BLaER1 (cell line): ENCODE data around the gene USP13.
"Not testable (repeated sequence)": the region's sequence is repeated elsewhere in the genome, so short reads cannot be mapped to it uniquely, and the experiment has no call there.

Experiments used
- H3K27ac ChIP-seq: shearing (Covaris generic); formaldehyde crosslinking; 2 replicates; pipeline ENCODE4 v1.8.1; 2022
- H3K27me3 ChIP-seq: shearing (Covaris generic); formaldehyde crosslinking; 2 replicates; pipeline ENCODE4 v1.8.1; 2022
- H3K36me3 ChIP-seq: shearing (Covaris generic); formaldehyde crosslinking; 2 replicates; pipeline ENCODE4 v1.8.1; 2022
- H3K4me1 ChIP-seq: shearing (Covaris generic); formaldehyde crosslinking; 2 replicates; pipeline ENCODE4 v1.8.1; 2022
- H3K4me2 ChIP-seq: shearing (Covaris generic); formaldehyde crosslinking; 2 replicates; pipeline ENCODE4 v1.8.1; 2022
- H3K4me3 ChIP-seq: shearing (Covaris generic); formaldehyde crosslinking; 2 replicates; pipeline ENCODE4 v1.8.1; 2022
- H3K9ac ChIP-seq: shearing (Covaris generic); formaldehyde crosslinking; 2 replicates; pipeline ENCODE4 v1.8.1; 2022
- H3K9me3 ChIP-seq: shearing (Covaris generic); formaldehyde crosslinking; 2 replicates; pipeline ENCODE4 v1.8.1; 2022
- H4K20me1 ChIP-seq: shearing (Covaris generic); formaldehyde crosslinking; 2 replicates; pipeline ENCODE4 v1.8.1; 2022
- Cebpa-rat ChIP-seq: shearing (Covaris generic); IDR thresholded peaks from 2 replicates; pipeline ENCODE4 v1.8.1; 2022

The USP13 gene

DNA sequence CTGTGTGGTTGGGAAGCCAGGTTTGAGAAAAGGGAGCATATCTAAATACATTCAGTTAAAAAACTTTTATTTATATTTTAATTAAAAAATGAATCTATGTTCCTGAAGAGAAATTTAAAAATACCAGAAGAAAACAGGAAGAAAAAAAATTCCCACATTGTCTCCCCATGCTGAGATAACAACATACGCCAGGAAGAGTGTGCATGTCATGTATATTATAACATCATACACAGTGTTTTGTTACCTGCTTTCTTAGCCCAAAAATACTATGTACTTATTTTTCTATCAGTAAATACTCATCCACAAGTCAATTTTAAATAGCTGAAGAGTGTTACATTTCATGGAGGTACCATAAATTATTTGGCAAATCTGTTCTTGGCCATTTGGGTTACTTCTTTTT lies 18.5 kb downstream of the USP13 start:
- H3K4me3 ChIP-seq = no peak overlapping the region
- TF ChIP-seq Cebpa-rat = no peak
- H3K27ac ChIP-seq = no peak overlapping the region
- H3K9ac ChIP-seq = no peak overlapping the region
- peaks cover 91% of the 10 kb centered on the region for H4K20me1 ChIP-seq
- H3K27me3 ChIP-seq = no peaks in the 10 kb centered on the region
- H3K36me3 ChIP-seq = peaks cover 63% of the 10 kb centered on the region
- no peak overlapping the region for H3K4me2 ChIP-seq
- H3K9me3 ChIP-seq = peaks cover 7% of the 10 kb centered on the region; the same call in 1 of the 2 replicates
- H3K4me1 ChIP-seq = peaks cover 20% of the 10 kb centered on the region; the same call in 1 of the 2 replicates

DNA sequence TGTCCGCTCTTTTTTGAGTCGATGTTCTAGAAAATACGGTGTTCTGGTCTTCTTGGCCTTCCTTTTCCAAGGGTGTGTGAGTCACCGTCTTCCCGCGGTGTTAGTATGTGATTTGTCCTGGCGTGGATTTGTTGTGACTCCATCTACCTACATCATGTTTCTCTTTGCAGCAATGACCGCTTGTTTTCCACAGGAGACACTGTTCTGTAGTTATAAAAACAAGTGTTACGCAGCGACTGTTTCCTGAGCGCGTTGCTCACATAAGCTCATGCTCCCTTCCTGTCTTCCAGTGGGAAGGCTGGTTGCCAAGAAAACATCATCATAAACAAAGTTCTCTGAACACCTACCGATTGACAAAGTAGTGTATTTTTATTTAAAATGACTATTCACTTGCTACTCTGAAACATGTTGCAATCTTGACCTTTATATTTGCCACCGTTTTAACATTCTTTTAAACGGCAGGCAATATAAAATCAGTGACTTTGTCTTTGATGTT lies 19.0 kb downstream of the USP13 start:
- no peak overlapping the region for H3K27ac ChIP-seq
- no peaks in the 10 kb centered on the region for H3K27me3 ChIP-seq
- H3K36me3 ChIP-seq = peaks cover 68% of the 10 kb centered on the region
- no peak overlapping the region for H3K9ac ChIP-seq
- peaks cover 15% of the 10 kb centered on the region; the same call in 1 of the 2 replicates for H3K4me1 ChIP-seq
- peaks cover 7% of the 10 kb centered on the region; the same call in 1 of the 2 replicates for H3K9me3 ChIP-seq
- H4K20me1 ChIP-seq = peaks cover 91% of the 10 kb centered on the region
- TF ChIP-seq Cebpa-rat = no peak
- no peak overlapping the region for H3K4me3 ChIP-seq
- H3K4me2 ChIP-seq = no peak overlapping the region

DNA sequence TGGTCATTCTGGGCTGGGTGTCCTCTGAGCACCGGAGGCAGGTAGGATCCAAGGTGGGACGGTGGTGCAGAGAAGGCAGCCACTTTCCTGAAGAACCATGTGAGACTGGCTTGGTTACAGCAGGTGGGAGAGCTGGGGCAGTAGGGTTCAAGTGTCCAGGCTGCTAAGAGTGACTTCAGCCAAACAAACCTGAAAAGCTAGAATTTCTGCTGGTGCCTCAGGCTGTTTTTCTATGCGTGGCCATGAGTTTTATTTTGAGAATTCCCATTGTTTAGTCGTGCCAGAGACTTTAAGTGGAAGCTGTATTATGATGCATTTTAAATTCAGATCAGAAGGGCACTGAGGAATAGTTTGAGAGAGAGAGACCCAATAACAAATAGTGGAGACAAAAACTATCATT lies 20.1 kb downstream of the USP13 start:
- peaks cover 7% of the 10 kb centered on the region; the same call in 1 of the 2 replicates for H3K9me3 ChIP-seq
- H3K27ac ChIP-seq = no peak overlapping the region
- H3K36me3 ChIP-seq = peaks cover 65% of the 10 kb centered on the region
- H3K4me2 ChIP-seq = no peak overlapping the region
- H3K9ac ChIP-seq = no peak overlapping the region
- no peak overlapping the region for H3K4me3 ChIP-seq
- H3K4me1 ChIP-seq = peaks cover 11% of the 10 kb centered on the region; the same call in 1 of the 2 replicates
- H3K27me3 ChIP-seq = no peaks in the 10 kb centered on the region
- peaks cover 91% of the 10 kb centered on the region for H4K20me1 ChIP-seq
- no peak for TF ChIP-seq Cebpa-rat

DNA sequence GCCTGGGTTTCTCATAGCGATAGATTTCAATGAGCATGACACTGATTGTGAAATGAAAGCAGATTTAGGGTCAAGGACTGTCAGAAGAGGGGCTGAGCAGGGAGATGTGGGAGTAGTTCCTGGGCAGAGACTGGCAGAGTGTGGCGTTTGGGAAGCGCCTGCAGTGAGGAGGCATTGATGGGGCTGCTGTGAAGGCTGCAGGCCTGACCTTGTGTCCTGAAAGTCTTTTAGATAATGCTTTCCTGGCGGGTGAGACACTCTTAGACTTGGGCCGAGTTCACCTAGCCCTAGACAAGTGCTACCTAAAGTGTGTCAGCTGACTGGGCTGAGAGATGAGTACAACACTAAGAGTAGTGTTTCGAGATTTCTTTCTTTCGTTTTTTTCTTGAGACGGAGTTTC lies 20.7 kb downstream of the USP13 start:
- Histone ChIP-seq H3K4me3 (no peak overlapping the region), H3K9me3 (peaks cover 7% of the 10 kb centered on the region; the same call in 1 of the 2 replicates), H3K36me3 (peaks cover 61% of the 10 kb centered on the region), H3K27ac (no peak overlapping the region), H3K4me1 (peaks cover 7% of the 10 kb centered on the region; the same call in 1 of the 2 replicates), H3K4me2 (no peak overlapping the region), H3K9ac (no peak overlapping the region), H4K20me1 (peaks cover 91% of the 10 kb centered on the region), H3K27me3 (no peaks in the 10 kb centered on the region)
- TF ChIP-seq Cebpa-rat = no peak

DNA sequence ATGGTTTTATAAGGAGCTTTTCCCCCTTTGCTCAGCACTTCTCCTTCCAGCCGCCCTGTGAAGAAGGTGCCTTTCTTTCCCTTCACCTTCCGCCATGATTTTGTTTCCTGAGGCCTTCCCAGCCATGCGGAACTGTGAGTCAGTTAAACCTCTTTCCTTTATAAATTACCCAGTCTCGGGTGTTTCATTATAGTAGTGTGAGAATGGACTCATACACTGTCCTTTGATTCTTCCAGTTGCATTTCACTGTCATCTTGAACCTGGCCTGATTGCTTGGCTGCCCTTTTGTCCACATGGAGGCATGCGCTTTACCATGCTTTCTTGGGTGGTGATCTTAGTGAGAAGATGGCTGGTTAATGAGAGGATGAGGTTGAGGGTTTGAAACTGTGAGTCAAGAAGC lies 23.2 kb downstream of the USP13 start:
- no peak overlapping the region for H3K4me2 ChIP-seq
- peaks cover 89% of the 10 kb centered on the region for H4K20me1 ChIP-seq
- peaks cover 45% of the 10 kb centered on the region for H3K36me3 ChIP-seq
- H3K27ac ChIP-seq = no peak overlapping the region
- no peak for TF ChIP-seq Cebpa-rat
- no peaks in the 10 kb centered on the region; the same call in 1 of the 2 replicates for H3K9me3 ChIP-seq
- H3K4me1 ChIP-seq = peaks cover 7% of the 10 kb centered on the region; the same call in 1 of the 2 replicates
- no peaks in the 10 kb centered on the region for H3K27me3 ChIP-seq
- H3K4me3 ChIP-seq = no peak overlapping the region
- no peak overlapping the region for H3K9ac ChIP-seq

DNA sequence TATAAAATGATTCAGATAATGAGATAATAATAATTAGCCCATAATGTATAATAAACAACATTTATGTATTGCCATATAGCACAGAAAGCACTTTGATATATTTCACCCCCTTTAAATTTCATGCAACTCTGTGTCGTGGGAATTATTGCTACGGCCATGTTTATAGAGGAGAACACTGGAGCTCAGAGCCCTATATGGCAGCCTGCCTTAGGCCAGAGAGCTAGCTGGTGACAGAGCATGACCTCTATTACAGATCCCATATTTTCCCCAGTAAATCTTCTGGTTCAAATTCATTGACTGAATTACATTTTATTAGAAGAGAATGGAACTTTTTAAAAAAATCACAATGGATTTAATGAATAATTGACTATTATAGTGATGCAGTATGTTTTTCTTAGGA lies 25.0 kb downstream of the USP13 start:
- Histone ChIP-seq H3K9ac (no peak overlapping the region), H3K27ac (no peak overlapping the region), H3K27me3 (no peaks in the 10 kb centered on the region), H3K4me1 (peaks cover 7% of the 10 kb centered on the region; the same call in 1 of the 2 replicates), H3K9me3 (no peaks in the 10 kb centered on the region; the same call in 1 of the 2 replicates), H3K4me3 (no peak overlapping the region), H4K20me1 (peaks cover 84% of the 10 kb centered on the region), H3K36me3 (peaks cover 43% of the 10 kb centered on the region), H3K4me2 (no peak overlapping the region)
- no peak for TF ChIP-seq Cebpa-rat

DNA sequence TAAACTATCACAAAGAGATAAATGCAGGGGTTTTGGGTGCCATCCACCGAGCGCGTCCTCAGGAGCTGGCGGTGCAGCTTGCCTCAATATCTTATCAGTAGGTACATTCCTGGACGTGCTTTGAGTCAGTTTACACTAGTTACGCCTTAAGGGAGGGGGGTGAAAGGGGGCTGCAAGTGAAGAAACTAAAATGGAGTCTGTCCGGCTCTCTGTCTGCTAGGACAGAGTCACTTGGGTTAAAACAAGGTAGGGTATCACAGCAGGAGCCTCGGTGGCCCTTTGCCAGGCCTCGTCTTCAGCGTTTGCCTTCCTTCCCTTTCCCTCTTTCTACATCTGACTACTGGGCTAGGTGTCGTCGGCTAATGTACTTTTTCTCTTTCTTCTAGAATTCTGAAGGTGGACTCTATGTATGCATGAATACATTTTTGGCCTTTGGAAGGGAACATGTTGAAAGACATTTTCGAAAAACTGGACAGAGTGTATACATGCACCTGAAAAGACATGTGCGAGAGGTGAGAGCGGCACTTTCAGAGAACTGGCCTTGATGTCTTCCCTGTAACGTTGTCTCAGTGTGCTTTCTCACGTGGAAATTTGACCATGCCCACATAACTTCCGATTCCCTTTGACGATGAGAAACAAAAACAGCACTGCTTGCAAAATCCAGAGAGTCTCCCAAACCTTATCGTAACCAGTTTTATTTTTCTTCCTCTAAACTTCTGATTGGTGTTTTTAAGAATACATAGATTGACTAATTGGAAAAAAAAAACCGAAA lies 28.8 kb downstream of the USP13 start:
- Histone ChIP-seq H3K36me3 (peaks cover 53% of the 10 kb centered on the region), H3K27ac (no peak overlapping the region), H3K27me3 (no peaks in the 10 kb centered on the region), H3K4me1 (no peaks in the 10 kb centered on the region), H3K9me3 (no peaks in the 10 kb centered on the region), H3K9ac (no peak overlapping the region), H3K4me2 (no peak overlapping the region), H3K4me3 (no peak overlapping the region), H4K20me1 (peaks cover 54% of the 10 kb centered on the region)
- no peak for TF ChIP-seq Cebpa-rat

DNA sequence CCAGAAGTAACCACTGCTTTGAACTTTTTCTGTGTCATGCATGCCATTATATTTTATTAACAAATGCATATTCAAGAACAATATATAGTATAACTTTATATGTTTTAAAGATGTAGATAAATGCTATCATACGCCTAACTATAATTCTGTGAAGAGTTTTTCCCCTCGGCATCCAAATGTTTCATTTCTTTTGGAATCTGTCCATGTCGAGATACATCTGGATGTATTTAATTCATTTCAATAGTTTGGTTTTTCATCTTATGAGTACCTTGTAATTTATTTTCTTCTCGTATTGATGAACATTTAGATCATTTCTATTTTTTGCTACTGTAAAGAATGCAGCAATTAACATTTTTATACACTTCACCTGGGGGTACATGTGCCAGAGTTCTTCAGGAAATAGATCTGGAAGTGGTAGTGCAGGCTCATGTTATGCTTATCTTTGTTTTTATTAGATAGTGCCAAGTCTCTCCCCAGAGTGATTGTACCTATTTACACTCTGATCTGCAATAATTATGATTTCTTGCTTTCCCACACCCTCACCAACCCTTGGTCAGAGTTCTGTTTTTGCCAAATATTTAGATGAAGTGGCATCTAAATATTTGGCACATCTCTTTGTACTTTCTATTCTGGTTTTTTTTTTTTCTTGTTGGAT lies 29.7 kb downstream of the USP13 start:
- H3K36me3 ChIP-seq = peaks cover 59% of the 10 kb centered on the region
- H3K4me2 ChIP-seq = no peak overlapping the region
- no peak overlapping the region for H3K4me3 ChIP-seq
- no peaks in the 10 kb centered on the region for H3K4me1 ChIP-seq
- TF ChIP-seq Cebpa-rat = no peak
- H4K20me1 ChIP-seq = peaks cover 45% of the 10 kb centered on the region
- no peak overlapping the region for H3K9ac ChIP-seq
- no peaks in the 10 kb centered on the region for H3K9me3 ChIP-seq
- no peak overlapping the region for H3K27ac ChIP-seq
- H3K27me3 ChIP-seq = no peaks in the 10 kb centered on the region

DNA sequence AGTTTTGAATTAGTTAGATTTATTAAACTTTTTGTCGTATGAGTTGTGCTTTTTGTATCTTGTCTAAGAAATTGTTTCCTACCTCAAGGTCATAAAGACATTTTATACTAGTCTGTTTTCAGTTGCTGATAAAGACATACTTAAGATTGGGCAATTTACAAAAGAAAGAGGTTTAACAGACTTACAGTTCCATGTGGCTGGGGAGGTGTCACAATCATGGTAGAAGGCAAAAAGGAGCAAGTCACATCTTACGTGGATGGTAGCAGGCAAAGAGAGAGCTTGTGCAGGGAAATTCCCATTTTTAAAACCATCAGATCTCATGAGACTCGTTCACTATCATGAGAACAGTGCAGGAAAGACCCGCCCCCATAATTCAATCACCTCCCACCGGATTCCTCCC lies 30.4 kb downstream of the USP13 start:
- H3K4me2 ChIP-seq, H3K4me3 ChIP-seq, H3K27ac ChIP-seq, H3K27me3 ChIP-seq, H3K4me1 ChIP-seq, H3K9ac ChIP-seq, H3K9me3 ChIP-seq: not testable (repeated sequence)
- H3K36me3 ChIP-seq = peaks cover 66% of the 10 kb centered on the region
- H4K20me1 ChIP-seq = peaks cover 38% of the 10 kb centered on the region

DNA sequence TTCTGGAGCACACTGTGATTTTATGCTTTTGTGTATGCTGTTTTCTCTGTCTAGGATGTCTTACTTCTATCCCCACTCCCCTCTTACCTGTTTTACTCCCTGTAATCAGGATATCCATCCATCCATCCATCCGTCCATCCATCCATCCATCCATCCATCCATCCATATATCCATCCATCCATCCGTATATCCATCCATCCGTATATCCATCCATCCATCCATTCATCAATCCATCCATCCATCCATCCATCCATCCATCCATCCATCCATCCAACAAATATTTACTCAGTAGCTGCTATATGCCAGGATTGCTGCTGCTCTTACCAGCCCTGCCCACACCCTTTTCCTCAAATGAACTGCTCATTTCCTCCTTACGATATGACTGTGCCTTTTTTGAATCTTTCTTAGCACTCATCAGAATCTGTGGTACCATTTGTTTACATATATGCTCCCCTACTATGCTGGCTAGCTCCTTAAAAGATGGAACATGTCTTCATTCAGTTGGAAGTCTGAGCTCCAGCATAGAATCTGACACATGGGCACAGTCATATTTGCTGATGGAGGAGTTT lies 35.2 kb downstream of the USP13 start:
- TF ChIP-seq Cebpa-rat = no peak
- H3K4me2 ChIP-seq = no peak overlapping the region
- no peak overlapping the region for H3K9ac ChIP-seq
- H3K9me3 ChIP-seq = 0 out of 2 replicates have a peak, but pooled peaks cover 5% of the 10 kb centered on the region
- H3K4me1 ChIP-seq = no peaks in the 10 kb centered on the region
- H3K4me3 ChIP-seq = no peak overlapping the region
- peaks cover 6% of the 10 kb centered on the region; the same call in 1 of the 2 replicates for H4K20me1 ChIP-seq
- no peak overlapping the region for H3K27ac ChIP-seq
- no peaks in the 10 kb centered on the region for H3K27me3 ChIP-seq
- H3K36me3 ChIP-seq = peaks cover 94% of the 10 kb centered on the region
